H9 (cell line): ENCODE data around the gene DNAI4. TPM values are rescaled to one million over a fixed set of nuclear protein-coding genes. Genes with fewer than 3 reads are reported as not detected.

Source experiments
- DNase-seq: peaks from one replicate; pipeline ENCODE4 v3.0.0-alpha.2; 2017
- H2AFZ ChIP-seq: one replicate; pipeline ENCODE4 v1.6.1; 2013; ENCODE audit warnings: mild to moderate bottlenecking, low read length, control low read depth, moderate library complexity
- H2AK5ac ChIP-seq: 2 replicates; pipeline ENCODE4 v1.6.1; 2013; ENCODE audit warnings: low read length, control low read depth, mixed read lengths; ENCODE audit not compliant: insufficient read length
- H2BK120ac ChIP-seq: one replicate; pipeline ENCODE4 v1.6.1; 2013; ENCODE audit warnings: low read depth, mild to moderate bottlenecking, low read length, control low read depth, inconsistent platforms; ENCODE audit not compliant: poor library complexity, severe bottlenecking
- H2BK12ac ChIP-seq: 2 replicates; pipeline ENCODE4 v1.6.1; 2013; ENCODE audit warnings: low read length, control low read depth, mixed read lengths, low read depth; ENCODE audit not compliant: insufficient read length
- H2BK15ac ChIP-seq: 2 replicates; pipeline ENCODE4 v1.6.1; 2013; ENCODE audit warnings: low read depth, low read length, control low read depth
- H2BK20ac ChIP-seq: one replicate; pipeline ENCODE4 v1.6.1; 2013; ENCODE audit warnings: low read depth, mild to moderate bottlenecking, low read length, control low read depth, inconsistent platforms; ENCODE audit not compliant: poor library complexity, severe bottlenecking
- H2BK5ac ChIP-seq: 2 replicates; pipeline ENCODE4 v1.6.1; 2013; ENCODE audit warnings: low read length, control low read depth, mixed read lengths; ENCODE audit not compliant: insufficient read length
- H3K14ac ChIP-seq: 2 replicates; pipeline ENCODE4 v1.6.1; 2013; ENCODE audit warnings: low read length, control low read depth; ENCODE audit not compliant: insufficient read depth
- H3K18ac ChIP-seq: 2 replicates; pipeline ENCODE4 v1.6.1; 2013; ENCODE audit warnings: low read depth, mild to moderate bottlenecking, mixed read lengths, low read length, control low read depth; ENCODE audit not compliant: insufficient read length
- H3K23ac ChIP-seq: 2 replicates; pipeline ENCODE4 v1.6.1; 2013; ENCODE audit warnings: low read length, control low read depth, mixed read lengths, low read depth; ENCODE audit not compliant: insufficient read length
- H3K23me2 ChIP-seq: 2 replicates; pipeline ENCODE4 v1.6.1; 2013; ENCODE audit warnings: low read depth, mild to moderate bottlenecking, mixed read lengths, low read length, control low read depth; ENCODE audit not compliant: insufficient read length, poor library complexity, severe bottlenecking
- H3K27ac ChIP-seq: 2 replicates; pipeline ENCODE4 v1.5.1; 2013; ENCODE audit warnings: low read length, control low read depth, mixed read lengths, low read depth; ENCODE audit not compliant: insufficient read length
- H3K27me3 ChIP-seq: 2 replicates; pipeline ENCODE4 v1.6.1; 2013; ENCODE audit warnings: low read length, control low read depth, inconsistent platforms; ENCODE audit not compliant: insufficient read depth
- H3K4ac ChIP-seq: 2 replicates; pipeline ENCODE4 v1.6.1; 2013; ENCODE audit warnings: low read depth, mild to moderate bottlenecking, control low read depth, inconsistent platforms, low read length, moderate library complexity
- H3K4me1 ChIP-seq: 2 replicates; pipeline ENCODE4 v1.6.1; 2013; ENCODE audit warnings: low read length, control low read depth, inconsistent platforms; ENCODE audit not compliant: insufficient read depth
- H3K4me2 ChIP-seq: 2 replicates; pipeline ENCODE4 v1.6.1; 2013; ENCODE audit warnings: low read length, control low read depth, mixed read lengths; ENCODE audit not compliant: insufficient read length, insufficient read depth
- H3K56ac ChIP-seq: 2 replicates; pipeline ENCODE4 v1.6.1; 2013; ENCODE audit warnings: low read depth, mild to moderate bottlenecking, mixed read lengths, low read length, control low read depth; ENCODE audit not compliant: insufficient read length
- H3K79me1 ChIP-seq: 2 replicates; pipeline ENCODE4 v1.6.1; 2013; ENCODE audit warnings: low read depth, mild to moderate bottlenecking, moderate library complexity, low read length, control low read depth, inconsistent platforms; ENCODE audit not compliant: insufficient read depth, poor library complexity, severe bottlenecking
- H3K79me2 ChIP-seq: 2 replicates; pipeline ENCODE4 v1.6.1; 2013; ENCODE audit warnings: low read length, control low read depth, inconsistent platforms; ENCODE audit not compliant: insufficient read depth
- H3K9ac ChIP-seq: 2 replicates; pipeline ENCODE4 v1.6.1; 2013; ENCODE audit warnings: low read length, control low read depth, mixed read lengths; ENCODE audit not compliant: insufficient read length; ENCODE audit errors: extremely low read depth
- H3K9me3 ChIP-seq: one replicate; pipeline ENCODE4 v1.6.1; 2013; ENCODE audit warnings: low read depth, low read length, inconsistent platforms; ENCODE audit not compliant: control insufficient read depth
- H3T11ph ChIP-seq: one replicate; pipeline ENCODE4 v1.6.1; 2013; ENCODE audit warnings: mild to moderate bottlenecking, low read length, control low read depth, inconsistent platforms
- H4K20me1 ChIP-seq: one replicate; pipeline ENCODE4 v1.6.1; 2013; ENCODE audit not compliant: control insufficient read depth, insufficient read length, insufficient read depth
- H4K5ac ChIP-seq: 2 replicates; pipeline ENCODE4 v1.6.1; 2013; ENCODE audit warnings: low read depth, mild to moderate bottlenecking, mixed read lengths, low read length, control low read depth; ENCODE audit not compliant: insufficient read length
- H4K8ac ChIP-seq: replicated peaks from 2 replicates; pipeline ENCODE4 v1.6.1; 2013; ENCODE audit warnings: low read length, control low read depth, mixed read lengths, low read depth; ENCODE audit not compliant: insufficient read length
- H4K91ac ChIP-seq: 2 replicates; pipeline ENCODE4 v1.6.1; 2013; ENCODE audit warnings: low read depth, mild to moderate bottlenecking, moderate library complexity, mixed read lengths, low read length, control low read depth; ENCODE audit not compliant: insufficient read length
- H3K27ac Mint-ChIP-seq, 3 experiments: 2 replicates in 2 of 3; 3 replicates in 1 of 3; pipeline ENCODE4 v1.8.0; 2020 to 2021; ENCODE audit warnings: mixed read lengths in 3 of 3, mild to moderate bottlenecking in 1 of 3, moderate library complexity in 1 of 3
- H3K27me3 Mint-ChIP-seq: 2 replicates; pipeline ENCODE4 v1.8.0; 2021; ENCODE audit warnings: low read depth, mild to moderate bottlenecking, moderate library complexity, mixed read lengths
- H3K36me3 Mint-ChIP-seq, 3 experiments: 2 replicates in 2 of 3; 3 replicates in 1 of 3; pipeline ENCODE4 v1.8.0; 2020 to 2021; ENCODE audit warnings: low read depth in 3 of 3, mixed read lengths in 3 of 3; ENCODE audit not compliant: insufficient read depth in 1 of 3
- H3K4me1 Mint-ChIP-seq, 2 experiments: 2 replicates each; pipeline ENCODE4 v1.8.0; 2020; ENCODE audit warnings: mixed read lengths in 2 of 2
- H3K4me3 Mint-ChIP-seq, 2 experiments: 2 replicates in 1 of 2; 3 replicates in 1 of 2; pipeline ENCODE4 v1.8.0; 2020 to 2021; ENCODE audit warnings: mild to moderate bottlenecking in 2 of 2, mixed read lengths in 2 of 2, moderate library complexity in 1 of 2
- H3K9me3 Mint-ChIP-seq, 2 experiments: 2 replicates in 1 of 2; 3 replicates in 1 of 2; pipeline ENCODE4 v1.8.0; 2020; ENCODE audit warnings: mild to moderate bottlenecking in 2 of 2, mixed read lengths in 2 of 2, moderate library complexity in 1 of 2
- CTCF ChIP-seq: fragments of 200-600 bp; sonication (generic); conservative IDR thresholded peaks from 3 replicates; pipeline ENCODE4 v1.8.0; 2021; ENCODE audit warnings: antibody characterized with exemption, mild to moderate bottlenecking
- WGBS: extraction: QIAGEN DNeasy Blood & Tissue Kit; methylation state at CpG from one replicate; pipeline ENCODE4 v1.1.7; 2013; ENCODE audit warnings: missing lambda C conversion rate, low lambda C conversion rate, mixed read lengths; ENCODE audit not compliant: insufficient read length; ENCODE audit errors: extremely low coverage; 5-methylcytosine and 5-hydroxymethylcytosine counted together
- total RNA-seq: library from RNA; stranded (reverse); gene quantifications from 2 replicates; pipeline ENCODE4 v1.2.1, GENCODE V29; 2021

The DNAI4 gene
- total RNA-seq, 1 experiment from 2014 or later = 1.4 TPM

- Histone ChIP-seq H4K91ac (no peak overlapping the region), H2BK120ac (no peak overlapping the region), H3K4ac (no peak overlapping the region), H2AK5ac (no peak overlapping the region), H2AFZ (no peak overlapping the region), H3K9me3 (no peaks in the 10 kb centered on the region), H3K14ac (no peak overlapping the region), H4K8ac (no peak overlapping the region), H3T11ph (no peak overlapping the region), H3K27me3 (no peaks in the 10 kb centered on the region), H2BK5ac (no peak overlapping the region), H3K4me2 (no peak overlapping the region), H3K79me1 (no peaks in the 10 kb centered on the region), H3K79me2 (no peaks in the 10 kb centered on the region), H2BK15ac (no peak overlapping the region), H3K56ac (no peak overlapping the region), H3K23me2 (no peaks in the 10 kb centered on the region), H3K18ac (no peak overlapping the region), H3K4me1 (no peaks in the 10 kb centered on the region), H2BK20ac (no peak overlapping the region), H3K27ac (no peak overlapping the region), H4K5ac (no peak overlapping the region), H3K9ac (no peak overlapping the region), H3K23ac (no peak overlapping the region), H2BK12ac (no peak overlapping the region), H4K20me1 (no peaks in the 10 kb centered on the region)
- no peak for TF ChIP-seq CTCF
- no peaks in the 10 kb centered on the region for H3K27me3 Mint-ChIP-seq
- DNase-seq = no peak
- H3K27ac Mint-ChIP-seq = no peak overlapping the region
- H3K9me3 Mint-ChIP-seq = no peaks in the 10 kb centered on the region
- H3K4me1 Mint-ChIP-seq = peaks cover 3% of the 10 kb centered on the region in 2 experiments; a peak in 2 of 4 replicates
- WGBS = no CpG with 5 or more reads among the region's 2 CpGs
- H3K36me3 Mint-ChIP-seq = no peaks in the 10 kb centered on the region
- no peak overlapping the region for H3K4me3 Mint-ChIP-seq
Measured at GRCh38 chr1:66867501-66867900, 57.2 kb downstream of the DNAI4 start.
